IMR-90 (cell line): Measurements from ENCODE around the gene DRC7.

Source experiments
- CEBPB ChIP-seq: IDR thresholded peaks from 2 replicates; pipeline ENCODE4 v1.6.1; 2012; ENCODE audit warnings: low read depth, low read length, improper control_type of control experiment
- CHD1 ChIP-seq: IDR thresholded peaks from 2 replicates; pipeline ENCODE4 v1.6.1; 2012; ENCODE audit warnings: low read depth, low read length, improper control_type of control experiment
- CTCF ChIP-seq: conservative IDR thresholded peaks from 2 replicates; pipeline ENCODE4 v1.5.1; 2012; ENCODE audit warnings: mild to moderate bottlenecking, low read depth, low read length, improper control_type of control experiment
- FOS ChIP-seq: fragments of 150-350 bp; IDR thresholded peaks from 2 replicates; pipeline ENCODE4 v1.6.1; 2016; ENCODE audit warnings: low read depth, low read length
- MXI1 ChIP-seq: IDR thresholded peaks from 2 replicates; pipeline ENCODE4 v1.6.1; 2012; ENCODE audit warnings: low read depth, mild to moderate bottlenecking, low read length, moderate library complexity, borderline replicate concordance
- NFE2L2 ChIP-seq: fragments of 150-350 bp; IDR thresholded peaks from 2 replicates; pipeline ENCODE4 v1.6.1; 2016; ENCODE audit warnings: low read depth, mild to moderate bottlenecking, low read length
- POLR2A ChIP-seq: IDR thresholded peaks from 2 replicates; pipeline ENCODE4 v1.6.1; 2012; ENCODE audit warnings: mild to moderate bottlenecking, low read depth, low read length
- RAD21 ChIP-seq: IDR thresholded peaks from 2 replicates; pipeline ENCODE4 v1.6.1; 2012; ENCODE audit warnings: low read length, improper control_type of control experiment
- RCOR1 ChIP-seq: IDR thresholded peaks from 2 replicates; pipeline ENCODE4 v1.6.1; 2012; ENCODE audit warnings: mild to moderate bottlenecking, low read length, improper control_type of control experiment; ENCODE audit not compliant: insufficient replicate concordance
- SMC3 ChIP-seq: fragments of 150-350 bp; IDR thresholded peaks from 2 replicates; pipeline ENCODE4 v1.6.1; 2016; ENCODE audit warnings: low read depth, mild to moderate bottlenecking, antibody characterized with exemption, low read length, moderate library complexity
- TF ChIP-seq, protein P1 (sequence below): fragments of 150-350 bp; IDR thresholded peaks from 2 replicates; pipeline ENCODE4 v1.6.1; 2017; ENCODE audit warnings: mild to moderate bottlenecking, antibody characterized with exemption, low read length, low read depth
- TF ChIP-seq, protein P2 (sequence below): fragments of 150-350 bp; IDR thresholded peaks from 2 replicates; pipeline ENCODE4 v1.6.1; 2016; ENCODE audit warnings: low read depth, mild to moderate bottlenecking, low read length, moderate library complexity, borderline replicate concordance

- TF ChIP-seq POLR2A (no peak), CTCF (no peak), SMC3 (no peak), CHD1 (no peak), NFE2L2 (no peak), RAD21 (no peak), FOS (no peak), RCOR1 (no peak), CEBPB (no peak), MXI1 (no peak)
- TF ChIP-seq, protein P1, sequence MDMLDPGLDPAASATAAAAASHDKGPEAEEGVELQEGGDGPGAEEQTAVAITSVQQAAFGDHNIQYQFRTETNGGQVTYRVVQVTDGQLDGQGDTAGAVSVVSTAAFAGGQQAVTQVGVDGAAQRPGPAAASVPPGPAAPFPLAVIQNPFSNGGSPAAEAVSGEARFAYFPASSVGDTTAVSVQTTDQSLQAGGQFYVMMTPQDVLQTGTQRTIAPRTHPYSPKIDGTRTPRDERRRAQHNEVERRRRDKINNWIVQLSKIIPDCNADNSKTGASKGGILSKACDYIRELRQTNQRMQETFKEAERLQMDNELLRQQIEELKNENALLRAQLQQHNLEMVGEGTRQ = no peak
- TF ChIP-seq, protein P2, sequence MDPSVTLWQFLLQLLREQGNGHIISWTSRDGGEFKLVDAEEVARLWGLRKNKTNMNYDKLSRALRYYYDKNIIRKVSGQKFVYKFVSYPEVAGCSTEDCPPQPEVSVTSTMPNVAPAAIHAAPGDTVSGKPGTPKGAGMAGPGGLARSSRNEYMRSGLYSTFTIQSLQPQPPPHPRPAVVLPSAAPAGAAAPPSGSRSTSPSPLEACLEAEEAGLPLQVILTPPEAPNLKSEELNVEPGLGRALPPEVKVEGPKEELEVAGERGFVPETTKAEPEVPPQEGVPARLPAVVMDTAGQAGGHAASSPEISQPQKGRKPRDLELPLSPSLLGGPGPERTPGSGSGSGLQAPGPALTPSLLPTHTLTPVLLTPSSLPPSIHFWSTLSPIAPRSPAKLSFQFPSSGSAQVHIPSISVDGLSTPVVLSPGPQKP = no peak
Measured at GRCh38 chr16:57679767-57680482, 14.7 kb upstream of the DRC7 start.
